ENCODE data around the gene PPM1L. TPM values are rescaled to one million over a fixed set of nuclear protein-coding genes. Genes with fewer than 3 reads are reported as not detected.

The PPM1L gene
- total and polyA plus RNA-seq, 2 of the 13 experiments (the other 11 are each of a cell fraction or from before 2014, with no cell fraction given), result 0.22 to 1.4 TPM

- peak; percentile 61 for TF ChIP-seq UBTF (CRISPR knock-in tag; IDR thresholded peaks at IDR 0.05)
- TF ChIP-seq SOX13 (IDR thresholded peaks at IDR 0.05), result no peak
- no peak for TF ChIP-seq SOX13 (CRISPR knock-in tag; conservative IDR thresholded peaks at IDR 0.05 in 1 of 2, IDR thresholded peaks at IDR 0.05 in 1 of 2)
- TF ChIP-seq POLR2AphosphoS5 (IDR thresholded peaks at IDR 0.05; ENCODE audit: low read depth, low read length), result no peak
- TF ChIP-seq NR2F1 (CRISPR knock-in tag; IDR thresholded peaks at IDR 0.05), result no peak
- TF ChIP-seq, protein P1, sequence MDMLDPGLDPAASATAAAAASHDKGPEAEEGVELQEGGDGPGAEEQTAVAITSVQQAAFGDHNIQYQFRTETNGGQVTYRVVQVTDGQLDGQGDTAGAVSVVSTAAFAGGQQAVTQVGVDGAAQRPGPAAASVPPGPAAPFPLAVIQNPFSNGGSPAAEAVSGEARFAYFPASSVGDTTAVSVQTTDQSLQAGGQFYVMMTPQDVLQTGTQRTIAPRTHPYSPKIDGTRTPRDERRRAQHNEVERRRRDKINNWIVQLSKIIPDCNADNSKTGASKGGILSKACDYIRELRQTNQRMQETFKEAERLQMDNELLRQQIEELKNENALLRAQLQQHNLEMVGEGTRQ (IDR thresholded peaks at IDR 0.05; ENCODE audit: low read depth, low read length), result no peak
- TF ChIP-seq, protein P1 (CRISPR knock-in tag; IDR thresholded peaks at IDR 0.05; ENCODE audit: borderline replicate concordance), result no peak
- TF ChIP-seq ZNF431 (CRISPR knock-in tag; IDR thresholded peaks at IDR 0.05; ENCODE audit: borderline replicate concordance, low read depth), result no peak
- no peak for TF ChIP-seq ZNF780A (CRISPR knock-in tag; IDR thresholded peaks at IDR 0.05)
- no peak for TF ChIP-seq HMG20B (CRISPR knock-in tag; conservative IDR thresholded peaks at IDR 0.05)
- TF ChIP-seq, protein P2, sequence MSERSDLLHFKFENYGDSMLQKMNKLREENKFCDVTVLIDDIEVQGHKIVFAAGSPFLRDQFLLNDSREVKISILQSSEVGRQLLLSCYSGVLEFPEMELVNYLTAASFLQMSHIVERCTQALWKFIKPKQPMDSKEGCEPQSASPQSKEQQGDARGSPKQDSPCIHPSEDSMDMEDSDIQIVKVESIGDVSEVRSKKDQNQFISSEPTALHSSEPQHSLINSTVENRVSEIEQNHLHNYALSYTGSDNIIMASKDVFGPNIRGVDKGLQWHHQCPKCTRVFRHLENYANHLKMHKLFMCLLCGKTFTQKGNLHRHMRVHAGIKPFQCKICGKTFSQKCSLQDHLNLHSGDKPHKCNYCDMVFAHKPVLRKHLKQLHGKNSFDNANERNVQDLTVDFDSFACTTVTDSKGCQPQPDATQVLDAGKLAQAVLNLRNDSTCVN (CRISPR knock-in tag; IDR thresholded peaks at IDR 0.05; ENCODE audit: borderline replicate concordance), result no peak
- TF ChIP-seq ZNF7 (CRISPR knock-in tag; IDR thresholded peaks at IDR 0.05), result no peak
- TF ChIP-seq, protein P3, sequence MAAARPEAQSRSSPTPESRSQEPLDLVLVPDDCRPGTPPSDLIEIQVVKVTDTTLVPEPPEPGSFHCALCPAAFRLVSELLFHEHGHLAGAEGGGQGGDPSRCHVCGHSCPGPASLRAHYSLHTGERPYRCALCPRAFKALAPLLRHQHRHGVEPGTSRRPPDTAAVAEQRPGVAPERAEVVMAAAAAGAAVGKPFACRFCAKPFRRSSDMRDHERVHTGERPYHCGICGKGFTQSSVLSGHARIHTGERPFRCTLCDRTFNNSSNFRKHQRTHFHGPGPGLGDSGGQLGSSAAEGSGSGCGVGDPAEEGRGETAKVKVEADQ (CRISPR knock-in tag; IDR thresholded peaks at IDR 0.05; ENCODE audit: borderline replicate concordance), result no peak
- no peak for TF ChIP-seq ZHX1 (CRISPR knock-in tag; IDR thresholded peaks at IDR 0.05; ENCODE audit: low read depth)
- TF ChIP-seq HNRNPLL (IDR thresholded peaks at IDR 0.05; ENCODE audit: low read depth, low read length, poor library complexity, severe bottlenecking), result peak; percentile 3
Measured at GRCh38 chr3:160755776-160756304, at the start of gene PPM1L (continued).

Measured in HepG2 (cell line).